Astrocyte (in vitro differentiated cells and primary cell): Measurements from ENCODE around the gene GRIA1.

Experiments used
- CTCF ChIP-seq: IDR thresholded peaks from 2 replicates; pipeline ENCODE4 v1.5.1; 2011; ENCODE audit warnings: low read depth, mild to moderate bottlenecking, inconsistent platforms, low read length, moderate library complexity; ENCODE audit not compliant: insufficient read depth
- EZH2 ChIP-seq: IDR thresholded peaks from 2 replicates; pipeline ENCODE4 v1.6.1; 2012; ENCODE audit warnings: mild to moderate bottlenecking, low read length, inconsistent platforms; ENCODE audit not compliant: insufficient read depth

GRCh38 chr5:153565822-153566221 lies 75.4 kb downstream of the GRIA1 start:
- TF ChIP-seq EZH2 (no peak), CTCF (no peak)
